Activated CD8-positive, alpha-beta T cell treated with anti-CD3 and anti-CD28 coated beads for 36 hours (primary cell): ENCODE results near the gene FBXO28. TPM values are rescaled to one million over a fixed set of nuclear protein-coding genes. Genes with fewer than 3 reads are reported as not detected.

Experiments
- ATAC-seq: fragments of 200-7000 bp; cut with Tn5 transposase; one replicate; pipeline ENCODE4 v1.10.0; 2021; ENCODE audit warnings: mild to moderate bottlenecking, moderate library complexity
- CTCF ChIA-PET: fragments of 350-600 bp; sonication (Branson Sonifier 250); formaldehyde crosslinking; loops from one replicate; lab custom pipeline; 2021; ENCODE audit warnings: antibody characterized with exemption; lab: Charles Lee
- POLR2A ChIA-PET: fragments of 350-600 bp; sonication (Branson Sonifier 250); formaldehyde crosslinking; loops from one replicate; lab custom pipeline; 2021; ENCODE audit warnings: antibody characterized with exemption; lab: Charles Lee
- DNase-seq: peaks from one replicate; pipeline ENCODE4 v3.0.0-alpha.2; 2020
- H3K27ac Mint-ChIP-seq: one replicate; pipeline ENCODE4 v1.8.0; 2021; ENCODE audit warnings: mild to moderate bottlenecking, mixed read lengths
- H3K27me3 Mint-ChIP-seq: one replicate; pipeline ENCODE4 v1.8.0; 2021; ENCODE audit warnings: mixed read lengths
- H3K36me3 Mint-ChIP-seq: one replicate; pipeline ENCODE4 v1.8.0; 2021; ENCODE audit warnings: low read depth, mixed read lengths
- H3K4me1 Mint-ChIP-seq: one replicate; pipeline ENCODE4 v1.8.0; 2021; ENCODE audit warnings: low read depth, mixed read lengths
- H3K4me3 Mint-ChIP-seq: one replicate; pipeline ENCODE4 v1.8.0; 2021; ENCODE audit warnings: mild to moderate bottlenecking, moderate library complexity, mixed read lengths
- H3K9me3 Mint-ChIP-seq: one replicate; pipeline ENCODE4 v1.8.0; 2021; ENCODE audit warnings: mixed read lengths
- CTCF ChIP-seq: fragments of 200-600 bp; IDR thresholded peaks from one replicate; pipeline ENCODE4 v1.8.0; 2022; ENCODE audit warnings: antibody characterized with exemption, mild to moderate bottlenecking
- intact Hi-C: fragments of 100-400 bp; cut with micrococcal nuclease; formaldehyde crosslinking; loops from one replicate; pipeline ENCODE4 v1.10.0; 2022
- total RNA-seq, 2 experiments: library from RNA; stranded (reverse); gene quantifications; one replicate each; pipeline ENCODE4 v1.2.3, GENCODE V29; 2021

The FBXO28 gene
- total RNA-seq, 2 experiments from 2014 or later, result 21.5 to 21.7 TPM

DNA sequence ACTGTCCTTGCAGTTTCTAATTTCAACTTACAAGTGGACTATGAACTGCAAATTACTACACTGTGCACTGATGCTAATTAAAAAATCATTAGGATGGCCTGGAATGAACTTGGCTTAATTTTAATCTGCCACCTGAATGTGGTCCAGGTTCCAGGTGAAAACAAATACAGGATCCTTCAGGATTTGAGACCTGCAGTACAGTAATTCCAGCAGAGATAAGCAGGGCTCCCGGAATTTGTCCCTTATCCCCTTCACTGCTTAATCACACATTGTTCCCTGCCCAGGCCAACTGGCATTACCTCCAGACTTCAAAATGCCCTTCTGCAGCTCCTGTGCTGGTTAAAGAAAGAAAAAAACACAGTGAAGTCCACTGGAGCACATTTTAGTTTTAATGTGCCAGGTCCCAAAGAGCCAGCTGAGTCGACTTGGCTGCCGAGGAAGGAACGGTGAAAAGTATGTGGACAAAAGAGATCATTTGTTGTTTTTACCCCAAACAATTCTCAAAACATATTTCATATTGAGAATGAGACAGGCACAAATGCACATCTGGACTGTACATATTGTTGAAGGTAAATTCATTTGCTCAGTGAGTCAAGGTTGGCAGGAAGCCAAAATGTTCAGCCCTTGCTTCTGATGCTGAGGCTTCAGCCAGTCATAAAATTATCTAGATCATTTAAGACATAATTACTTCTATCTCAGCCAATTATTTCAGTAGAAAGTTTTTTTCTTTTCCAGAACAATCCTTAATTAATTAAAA, 97.5 kb downstream of the FBXO28 start:
- no peak for ATAC-seq
- Mint-ChIP-seq H3K36me3 (no peaks in the 10 kb centered on the region), H3K9me3 (no peaks in the 10 kb centered on the region), H3K27me3 (no peaks in the 10 kb centered on the region), H3K4me3 (no peak overlapping the region), H3K27ac (no peak overlapping the region), H3K4me1 (no peaks in the 10 kb centered on the region)
- CTCF ChIA-PET, result no interaction called here
- POLR2A ChIA-PET, result no interaction called here
- intact Hi-C loops, result no loop called here
- TF ChIP-seq CTCF, result no peak
- DNase-seq, result peak; percentile 27

Other genes starting within 250 kb of the FBXO28 start
- gene DEGS1, start 69.1 kb downstream of the FBXO28 start, total RNA-seq, result 10 to 100 TPM; 32.3 to 33.8 TPM
- gene NVL, start 216.1 kb downstream of the FBXO28 start, total RNA-seq, result 10 to 100 TPM; 37.7 to 40.4 TPM
- 10 to 100 TPM; 44.8 to 45.1 TPM for gene CNIH4, start 242.8 kb downstream of the FBXO28 start, total RNA-seq